K562 (cell line): ENCODE measurements around the gene C1orf174. TPM values are rescaled to one million over a fixed set of nuclear protein-coding genes. Genes with fewer than 3 reads are reported as not detected.

Experiments
- ARID4B ChIP-seq: sonication (generic); formaldehyde crosslinking; IDR thresholded peaks from 2 replicates; pipeline ENCODE4 v1.8.0; 2022; ENCODE audit warnings: mild to moderate bottlenecking, missing genetic modification reagents
- ATF2 ChIP-seq: sonication (generic); formaldehyde crosslinking; IDR thresholded peaks from 2 replicates; pipeline ENCODE4 v1.8.1; 2022; ENCODE audit warnings: missing genetic modification reagents
- ETV6 ChIP-seq, 3 experiments: fragments of 150-350 bp in 1 of 3; sonication (generic) in 1 of 3; formaldehyde crosslinking in 1 of 3; IDR thresholded peaks; 2 replicates each; pipeline versions ENCODE4 v1.6.1 to v1.8.0; 2014 to 2022; ENCODE audit warnings: borderline replicate concordance in 2 of 3, low read depth in 2 of 3, antibody characterized with exemption in 1 of 3, low read length in 1 of 3, mild to moderate bottlenecking in 1 of 3, missing genetic modification reagents in 1 of 3
- EWSR1 ChIP-seq: fragments of 450-650 bp; IDR thresholded peaks from 2 replicates; pipeline ENCODE4 v1.6.1; 2018; ENCODE audit warnings: borderline replicate concordance, mild to moderate bottlenecking, low read depth, moderate library complexity; ENCODE audit not compliant: partially characterized antibody
- HCFC1 ChIP-seq: IDR thresholded peaks from 2 replicates; pipeline ENCODE4 v1.6.1; 2012; ENCODE audit warnings: low read depth, low read length, improper control_type of control experiment
- HLTF ChIP-seq: fragments of 450-650 bp; IDR thresholded peaks from 2 replicates; pipeline ENCODE4 v1.6.1; 2016
- HOMEZ ChIP-seq: fragments of 250-450 bp; sonication (Bioruptor Pico); IDR thresholded peaks from 2 replicates; pipeline ENCODE4 v1.4.0; 2020; ENCODE audit warnings: mild to moderate bottlenecking, moderate library complexity
- NKRF ChIP-seq: fragments of 450-650 bp; IDR thresholded peaks from 2 replicates; pipeline ENCODE4 v1.6.1; 2016; ENCODE audit warnings: borderline replicate concordance
- POLR2G ChIP-seq: fragments of 200-400 bp; formaldehyde crosslinking; IDR thresholded peaks from 2 replicates; pipeline ENCODE4 v1.6.1; 2017; ENCODE audit warnings: low read depth, mild to moderate bottlenecking, antibody characterized with exemption, low read length, moderate library complexity
- PURB ChIP-seq: sonication (generic); formaldehyde crosslinking; IDR thresholded peaks from 2 replicates; pipeline ENCODE4 v1.9.0; 2021; ENCODE audit warnings: low read depth, mild to moderate bottlenecking, missing genetic modification reagents
- RAD21 ChIP-seq, 2 experiments: fragments of 250-450 bp in 1 of 2; fragments of 450-650 bp in 1 of 2; sonication (Bioruptor Pico) in 1 of 2; formaldehyde crosslinking in 1 of 2; IDR thresholded peaks in 1 of 2; conservative IDR thresholded peaks in 1 of 2; 2 replicates each; pipeline versions ENCODE4 v1.4.0 to v1.8.0; 2020 to 2022; ENCODE audit warnings: mild to moderate bottlenecking in 2 of 2, moderate library complexity in 1 of 2
- SIN3A ChIP-seq, 2 experiments: fragments of 150-350 bp in 1 of 2; IDR thresholded peaks; 2 replicates each; pipeline ENCODE4 v1.6.1; 2011 to 2016; ENCODE audit warnings: borderline replicate concordance in 2 of 2, low read depth in 2 of 2, low read length in 2 of 2, mild to moderate bottlenecking in 2 of 2, moderate library complexity in 2 of 2; ENCODE audit not compliant: control insufficient read depth in 1 of 2
- THRB ChIP-seq: fragments of 450-650 bp; formaldehyde crosslinking; conservative IDR thresholded peaks from 2 replicates; pipeline ENCODE4 v1.4.0; 2022; ENCODE audit warnings: mild to moderate bottlenecking, missing genetic modification characterization
- polyA plus RNA-seq, 8 experiments: library from polyadenylated mRNA; depleted of rRNA in 4 of 8; stranded (reverse) in 5 of 8; unstranded in 3 of 8; fragments of >200 nt; fragmentation: Nextera tagmentation in 2 of 8; fragmentation: Illumina TruSeq in 1 of 8; extraction: Ambion mirVana in 2 of 8; extraction: Trizol in 1 of 8; gene quantifications; 2 replicates each; pipeline versions ENCODE4 v1.2.1 to v1.2.3, GENCODE V29; 2011 to 2014; ENCODE audit warnings: inconsistent platforms in 1 of 8, missing spikeins in 1 of 8
- total RNA-seq, 7 experiments: library from RNA; depleted of rRNA in 6 of 7; stranded (reverse); fragments of >200 nt in 6 of 7; fragmentation: Illumina TruSeq in 2 of 7; extraction: Trizol in 2 of 7; gene quantifications; 2 replicates each; pipeline versions ENCODE4 v1.2.1 to v1.2.3, GENCODE V29; 2011 to 2021; ENCODE audit warnings: low replicate concordance in 1 of 7

C1orf174 gene
- total and polyA plus RNA-seq, 9 of the 15 experiments (the other 6 are each of a cell fraction or from before 2014, with no cell fraction given), result 38.5 to 64.9 (median 45.4) TPM

GRCh38 chr1:3856923-3857790 lies 42.9 kb downstream of the C1orf174 start, which contains the start of the genes CEP104 and DFFB (continued):
- TF ChIP-seq EWSR1 (no peak), NKRF (peak; percentile 17; the same call in 1 of the 2 replicates), ARID4B (peak; percentile 93), ATF2 (no peak), SIN3A (IDR thresholded peaks at IDR 0.05; ENCODE audit: borderline replicate concordance in 2 of 2, control insufficient read depth in 1 of 2, low read depth in 2 of 2, low read length in 2 of 2) (peak; percentile 61 to 69; a peak in 3 of 4 replicates), HCFC1 (peak; percentile 96), POLR2G (peak; percentile 76), ETV6 (IDR thresholded peaks at IDR 0.05; ENCODE audit: borderline replicate concordance in 1 of 2, low read depth in 2 of 2, low read length in 1 of 2) (no peak), ETV6 (CRISPR knock-in tag; IDR thresholded peaks at IDR 0.05; ENCODE audit: borderline replicate concordance) (0 out of 2 replicates have a peak, but pooled peaks have one; percentile 71), RAD21 (CRISPR knock-in tag; conservative IDR thresholded peaks at IDR 0.05 in 1 of 2, IDR thresholded peaks at IDR 0.05 in 1 of 2) (peak; percentile 53 to 76), THRB (CRISPR knock-in tag) (no peak), HLTF (no peak), PURB (CRISPR knock-in tag) (no peak), HOMEZ (CRISPR knock-in tag) (no peak)
